Naive thymus-derived CD8-positive, alpha-beta T cell (primary cell): ENCODE measurements around the gene RAB8A. TPM values are rescaled to one million over a fixed set of nuclear protein-coding genes. Genes with fewer than 3 reads are reported as not detected.
"Not testable (repeated sequence)": the region's sequence is repeated elsewhere in the genome, so short reads cannot be mapped to it uniquely, and the experiment has no call there.

Source experiments
- ATAC-seq, 2 donors: fragments of 150-1000 bp; cut with Tn5 transposase in 1 of 2; sonication (Bioruptor Pico), chemical (Tn5 transposase) in 1 of 2; 1 replicate in 1 of 2; 2 replicates in 1 of 2; pipeline ENCODE4 v1.10.0; 2021; ENCODE audit warnings: mild to moderate bottlenecking in 2 of 2, moderate library complexity in 2 of 2
- POLR2A ChIA-PET: fragments of 350-600 bp; sonication (Branson Sonifier 250); formaldehyde crosslinking; loops from one replicate; lab custom pipeline; 2021; ENCODE audit warnings: antibody characterized with exemption; lab: Charles Lee
- DNase-seq, 10 donors: peaks; one replicate each; pipeline versions ENCODE4 v3.0.0 to v3.0.0-alpha.2; 2020 to 2022
- H3K27ac Mint-ChIP-seq, 10 donors: one replicate each; pipeline ENCODE4 v1.8.0; 2020 to 2022; ENCODE audit warnings: mild to moderate bottlenecking in 10 of 10, mixed read lengths in 10 of 10, moderate library complexity in 4 of 10, inconsistent platforms in 1 of 10
- H3K27me3 Mint-ChIP-seq, 5 donors: one replicate each; pipeline ENCODE4 v1.8.0; 2021 to 2022; ENCODE audit warnings: mixed read lengths in 5 of 5
- H3K36me3 Mint-ChIP-seq, 3 donors: one replicate each; pipeline ENCODE4 v1.8.0; 2020 to 2022; ENCODE audit warnings: mixed read lengths in 3 of 3, mild to moderate bottlenecking in 2 of 3, inconsistent platforms in 1 of 3
- H3K4me1 Mint-ChIP-seq, 4 donors: one replicate each; pipeline ENCODE4 v1.8.0; 2021 to 2022; ENCODE audit warnings: mixed read lengths in 4 of 4
- H3K4me3 Mint-ChIP-seq, 10 donors: one replicate each; pipeline ENCODE4 v1.8.0; 2020 to 2022; ENCODE audit warnings: mild to moderate bottlenecking in 10 of 10, mixed read lengths in 10 of 10, moderate library complexity in 6 of 10, inconsistent platforms in 1 of 10
- H3K9me3 Mint-ChIP-seq, 9 donors: one replicate each; pipeline ENCODE4 v1.8.0; 2020 to 2022; ENCODE audit warnings: mixed read lengths in 9 of 9, mild to moderate bottlenecking in 3 of 9, inconsistent platforms in 1 of 9, moderate library complexity in 1 of 9
- polyA plus RNA-seq, 3 donors: library from polyadenylated mRNA; unstranded; fragments of 300-500 nt; fragmentation: Illumina TruSeq; gene quantifications; one replicate each; pipeline ENCODE4 v1.2.3, GENCODE V29; 2021
- total RNA-seq, 8 experiments: library from RNA in 2 of 8; stranded (reverse) in 2 of 8; gene quantifications; one replicate each; pipeline ENCODE4 v1.2.3 and lab custom pipeline; 2021 to 2026

RAB8A gene
- total and polyA plus RNA-seq, 5 experiments from 2014 or later = 65.6 to 88.3 (median 66.5) TPM

DNA sequence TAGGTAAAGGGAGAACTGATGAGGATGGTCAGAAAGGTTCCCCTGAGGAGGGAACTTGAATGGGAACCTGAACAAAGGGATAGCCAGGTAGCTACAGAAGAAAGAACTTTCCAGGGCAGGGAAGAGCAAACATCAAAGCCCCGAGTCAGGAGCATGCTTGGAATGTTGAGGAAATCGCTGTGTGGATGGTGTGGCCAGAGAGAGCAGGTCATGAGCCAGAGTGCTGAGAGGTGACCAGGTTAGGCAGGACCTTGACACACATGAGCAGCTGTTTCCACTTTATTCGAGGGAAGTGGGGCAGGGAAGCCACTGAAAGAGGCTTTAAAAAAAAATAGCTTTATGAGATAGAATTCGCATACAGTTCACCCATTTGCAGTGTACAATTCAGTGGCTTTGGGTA is 4.4 kb downstream of the RAB8A start:
- peaks cover 0 to 57% (median 0%) of the 10 kb centered on the region in 3 donors for H3K36me3 Mint-ChIP-seq
- H3K4me3 Mint-ChIP-seq = peak overlapping the region in 2 of 10 donors; percentile 19 to 22
- POLR2A ChIA-PET = no interaction called here
- H3K27ac Mint-ChIP-seq = peak overlapping the region in 7 of 10 donors; percentile 33 to 79 (median 68)
- peaks cover 20 to 77% (median 54%) of the 10 kb centered on the region in 4 donors for H3K4me1 Mint-ChIP-seq
- H3K9me3 Mint-ChIP-seq = no peaks in the 10 kb centered on the region
- DNase-seq (no peak), ATAC-seq (no peak)
- no peaks in the 10 kb centered on the region for H3K27me3 Mint-ChIP-seq

GRCh38 chr19:16117594-16118033 is 5.9 kb downstream of the RAB8A start:
- POLR2A ChIA-PET = interaction anchor here (0.6 to 1.3 kb wide), 5 partner anchors 7 to 521 kb away, joined by 3 to 4 read pairs (median 3); no protein-coding TSS in a partner anchor
- H3K9me3 Mint-ChIP-seq = no peaks in the 10 kb centered on the region
- H3K36me3 Mint-ChIP-seq = peaks cover 0 to 72% (median 5%) of the 10 kb centered on the region in 3 donors
- no peaks in the 10 kb centered on the region for H3K27me3 Mint-ChIP-seq
- H3K4me3 Mint-ChIP-seq = peak overlapping the region in 2 of 10 donors; percentile 26 to 50
- peak overlapping the region in 8 of 10 donors; percentile 23 to 92 (median 58) for H3K27ac Mint-ChIP-seq
- DNase-seq (no peak), ATAC-seq (no peak)
- peaks cover 14 to 66% (median 41%) of the 10 kb centered on the region in 4 donors for H3K4me1 Mint-ChIP-seq

- peaks cover 0 to 81% (median 5%) of the 10 kb centered on the region in 3 donors for H3K36me3 Mint-ChIP-seq
- H3K27ac Mint-ChIP-seq = peak overlapping the region in 6 of 10 donors; percentile 41 to 92 (median 52)
- H3K4me3 Mint-ChIP-seq = peak overlapping the region in 2 of 10 donors; percentile 53 to 80
- H3K4me1 Mint-ChIP-seq = peaks cover 13 to 59% (median 34%) of the 10 kb centered on the region in 4 donors
- no peaks in the 10 kb centered on the region for H3K9me3 Mint-ChIP-seq
- DNase-seq = peak in 1 of 10 donors; percentile 41
- no peaks in the 10 kb centered on the region for H3K27me3 Mint-ChIP-seq
- ATAC-seq = peak in 1 of 2 donors; percentile 72
- POLR2A ChIA-PET = interaction anchor here (0.6 to 1.3 kb wide), 2 partner anchors 8 kb away, joined by 3 to 4 read pairs; no protein-coding TSS in a partner anchor
Measured at GRCh38 chr19:16118489-16119033, 6.9 kb downstream of the RAB8A start.

DNA sequence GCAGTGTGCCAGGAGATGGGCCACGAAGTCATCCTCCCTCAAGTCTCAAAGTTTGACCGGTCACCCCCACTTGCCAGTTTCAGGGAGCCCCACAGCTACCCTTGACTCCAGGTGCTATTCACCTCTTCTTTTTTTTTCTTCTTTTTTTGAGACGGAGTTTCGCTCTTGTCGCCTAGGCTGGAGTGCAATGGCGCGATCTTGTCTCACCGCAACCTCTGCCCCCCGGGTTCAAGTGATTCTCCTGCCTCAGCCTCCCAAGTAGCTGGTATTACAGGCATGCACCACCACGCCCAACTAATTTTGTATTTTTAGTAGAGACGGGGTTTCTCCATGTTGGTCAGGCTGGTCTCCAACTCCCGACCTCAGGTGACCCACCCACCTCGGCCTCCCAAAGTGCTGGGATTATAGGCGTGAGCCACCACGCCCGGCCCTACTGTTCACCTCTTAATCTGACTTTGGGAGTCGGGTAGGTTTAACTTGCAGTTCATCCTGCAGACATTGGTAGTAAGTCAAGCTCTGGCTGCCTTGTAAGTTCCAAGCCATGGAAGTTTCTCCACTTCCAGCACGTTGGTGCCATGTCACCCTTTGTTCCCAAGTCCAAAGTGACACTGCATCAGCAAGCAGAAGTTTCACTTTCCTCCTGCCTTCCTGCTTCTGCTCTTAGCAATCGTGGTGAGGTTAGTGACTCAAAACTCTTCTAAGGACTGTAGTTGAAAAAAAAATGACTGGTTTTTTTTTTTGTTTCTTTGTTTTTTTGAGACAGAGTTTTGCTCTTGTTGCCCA is 7.6 kb downstream of the RAB8A start:
- H3K4me1 Mint-ChIP-seq = peaks cover 15 to 55% (median 29%) of the 10 kb centered on the region in 4 donors
- ATAC-seq = peak in 1 of 2 donors; percentile 22
- H3K4me3 Mint-ChIP-seq = peak overlapping the region in 3 of 10 donors; percentile 6 to 80 (median 78)
- POLR2A ChIA-PET = interaction anchor here (0.7 kb wide), 1 partner anchor 33 kb away, joined by 3 read pairs; no protein-coding TSS in a partner anchor
- not testable (repeated sequence) for H3K9me3 Mint-ChIP-seq, DNase-seq, H3K27me3 Mint-ChIP-seq
- peaks cover 0 to 85% (median 5%) of the 10 kb centered on the region in 3 donors for H3K36me3 Mint-ChIP-seq
- H3K27ac Mint-ChIP-seq = peak overlapping the region in 5 of 10 donors; percentile 72 to 92 (median 83)

DNA sequence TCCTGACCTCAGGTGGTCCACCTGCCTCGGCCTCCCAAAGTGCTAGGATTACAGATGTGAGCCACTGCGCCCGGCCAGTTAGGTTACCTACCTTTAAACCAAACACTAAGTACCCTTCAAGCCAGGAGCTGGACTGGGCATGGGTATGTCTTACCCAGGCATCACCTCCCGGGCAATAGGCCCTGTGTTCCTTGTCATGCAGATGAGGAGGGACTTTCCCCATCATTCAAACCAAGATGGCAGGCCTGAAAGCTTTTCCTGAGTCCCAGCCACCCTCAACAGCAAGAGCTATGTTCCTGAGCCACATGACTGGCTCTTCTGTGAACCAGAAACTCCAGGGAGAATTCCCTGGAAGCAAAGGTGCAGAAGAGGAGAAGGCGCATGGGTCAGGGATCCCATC is 9.5 kb downstream of the RAB8A start:
- Mint-ChIP-seq H3K36me3 (peaks cover 0 to 89% (median 5%) of the 10 kb centered on the region in 3 donors), H3K4me3 (no peak overlapping the region), H3K27ac (peak overlapping the region in 1 of 10 donors; percentile 29), H3K27me3 (no peaks in the 10 kb centered on the region), H3K4me1 (peaks cover 10 to 37% (median 16%) of the 10 kb centered on the region in 4 donors), H3K9me3 (no peaks in the 10 kb centered on the region)
- no peak for DNase-seq
- ATAC-seq = no peak
- POLR2A ChIA-PET = interaction anchor here (0.7 to 1.2 kb wide), 2 partner anchors 37 to 62 kb away, joined by 3 to 6 read pairs; no protein-coding TSS in a partner anchor

GRCh38 chr19:16121967-16122366 is 10.3 kb downstream of the RAB8A start:
- peaks cover 8 to 31% (median 14%) of the 10 kb centered on the region in 4 donors for H3K4me1 Mint-ChIP-seq
- peak overlapping the region in 3 of 10 donors; percentile 6 to 72 (median 29) for H3K27ac Mint-ChIP-seq
- no peak overlapping the region for H3K4me3 Mint-ChIP-seq
- DNase-seq = no peak
- H3K9me3 Mint-ChIP-seq = no peaks in the 10 kb centered on the region
- no peak for ATAC-seq
- H3K36me3 Mint-ChIP-seq = peaks cover 0 to 91% (median 5%) of the 10 kb centered on the region in 3 donors
- POLR2A ChIA-PET = interaction anchor here (0.8 kb wide), 1 partner anchor 22 kb away, joined by 3 read pairs; the partner anchor contains the start of gene HSH2D
- no peaks in the 10 kb centered on the region for H3K27me3 Mint-ChIP-seq

- Mint-ChIP-seq H3K9me3 (no peaks in the 10 kb centered on the region), H3K27ac (no peak overlapping the region), H3K4me3 (no peak overlapping the region), H3K27me3 (no peaks in the 10 kb centered on the region), H3K4me1 (peaks cover 0 to 2% (median under 1%) of the 10 kb centered on the region in 4 donors), H3K36me3 (peaks cover 0 to 89% (median 17%) of the 10 kb centered on the region in 3 donors)
- ATAC-seq (no peak), DNase-seq (no peak)
- POLR2A ChIA-PET = no interaction called here
Measured at GRCh38 chr19:16124953-16125352, 13.3 kb downstream of the RAB8A start.

DNA sequence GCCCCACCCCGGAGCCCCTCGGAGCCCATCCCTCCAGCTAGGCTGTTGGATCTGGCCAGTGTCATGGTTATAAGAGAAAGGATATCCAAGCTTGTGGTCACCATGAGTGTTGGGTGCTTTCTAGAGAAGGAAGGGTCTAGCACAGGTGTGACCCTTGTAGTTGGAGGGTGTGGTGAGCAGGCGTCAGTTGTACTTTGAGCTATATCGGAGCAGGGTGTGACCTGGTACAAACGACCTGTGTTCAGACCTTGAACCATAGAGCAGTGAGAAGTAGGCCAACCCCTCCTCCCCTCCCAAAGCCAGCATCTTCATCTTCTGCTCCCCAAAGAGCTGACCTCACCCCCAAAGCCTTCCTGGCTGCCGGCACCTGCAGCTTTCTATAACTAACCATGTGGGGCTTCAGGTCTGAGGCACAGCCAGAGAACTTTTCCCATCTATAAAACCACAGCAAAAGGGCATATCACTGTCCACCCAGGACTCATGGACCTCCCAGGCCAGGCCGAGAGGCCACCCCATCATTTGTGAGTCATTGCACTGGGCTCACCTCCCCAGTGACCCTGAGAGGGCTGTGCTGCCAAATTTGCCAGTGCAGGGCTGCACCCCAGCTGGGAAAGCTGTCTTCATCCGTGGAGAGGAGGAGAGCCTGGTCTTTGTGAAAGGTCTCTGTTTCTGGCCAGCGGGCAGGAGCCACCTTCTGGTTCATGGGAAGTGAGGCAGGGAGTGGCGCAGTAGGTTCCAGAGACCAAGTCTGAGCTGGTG is 14.2 kb downstream of the RAB8A start:
- ATAC-seq = no peak
- Mint-ChIP-seq H3K4me1 (peaks cover 0 to 2% (median 0%) of the 10 kb centered on the region in 4 donors), H3K36me3 (peaks cover 0 to 90% (median 21%) of the 10 kb centered on the region in 3 donors), H3K27me3 (no peaks in the 10 kb centered on the region), H3K27ac (peak overlapping the region in 3 of 10 donors; percentile 14 to 62 (median 60)), H3K4me3 (no peak overlapping the region), H3K9me3 (peaks cover 0 to 3% (median 0%) of the 10 kb centered on the region in 9 donors)
- POLR2A ChIA-PET = interaction anchor here (0.7 to 1.2 kb wide), 2 partner anchors 8 to 69 kb away, joined by 4 read pairs; no protein-coding TSS in a partner anchor
- no peak for DNase-seq

DNA sequence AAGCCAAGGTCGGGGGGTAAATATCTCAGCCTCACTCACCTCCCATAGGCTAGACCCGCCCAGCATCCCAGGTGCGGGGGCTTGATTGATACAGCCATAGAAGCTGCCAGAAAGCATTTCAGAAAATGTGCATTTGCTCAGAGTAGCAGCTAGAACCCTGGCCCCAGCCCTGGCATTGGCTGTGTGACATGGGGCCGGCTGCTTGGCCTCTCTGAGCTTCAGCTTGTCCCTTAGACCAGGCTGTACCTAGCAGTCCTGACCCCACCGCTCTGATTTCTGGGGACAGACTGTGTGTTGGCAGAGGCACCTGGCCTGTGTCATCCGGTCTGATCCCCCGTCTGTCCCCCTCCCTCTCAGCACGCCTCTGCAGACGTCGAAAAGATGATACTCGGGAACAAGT is 15.4 kb downstream of the RAB8A start:
- DNase-seq (no peak), ATAC-seq (no peak)
- POLR2A ChIA-PET = interaction anchor here (1.2 kb wide), 1 partner anchor 9 kb away, joined by 4 read pairs; no protein-coding TSS in a partner anchor
- H3K4me1 Mint-ChIP-seq = peaks cover 0 to 5% (median 2%) of the 10 kb centered on the region in 4 donors
- no peaks in the 10 kb centered on the region for H3K27me3 Mint-ChIP-seq
- H3K4me3 Mint-ChIP-seq = no peak overlapping the region
- H3K36me3 Mint-ChIP-seq = peaks cover 10 to 90% (median 27%) of the 10 kb centered on the region in 3 donors
- peak overlapping the region in 2 of 10 donors; percentile 80 to 82 for H3K27ac Mint-ChIP-seq
- peaks cover 0 to 15% (median 0%) of the 10 kb centered on the region in 9 donors for H3K9me3 Mint-ChIP-seq

- no peak overlapping the region for H3K27ac Mint-ChIP-seq
- no peak overlapping the region for H3K4me3 Mint-ChIP-seq
- H3K4me1 Mint-ChIP-seq = peaks cover 0 to 5% (median 2%) of the 10 kb centered on the region in 4 donors
- no peak for ATAC-seq
- no peak for DNase-seq
- H3K36me3 Mint-ChIP-seq = peaks cover 12 to 90% (median 33%) of the 10 kb centered on the region in 3 donors
- POLR2A ChIA-PET = interaction anchor here (0.5 to 0.6 kb wide), 2 partner anchors 23 to 345 kb away, joined by 3 read pairs; no protein-coding TSS in a partner anchor
- no peaks in the 10 kb centered on the region for H3K27me3 Mint-ChIP-seq
- peaks cover 0 to 17% (median 0%) of the 10 kb centered on the region in 9 donors for H3K9me3 Mint-ChIP-seq
Measured at GRCh38 chr19:16127776-16128371, 16.2 kb downstream of the RAB8A start.

DNA sequence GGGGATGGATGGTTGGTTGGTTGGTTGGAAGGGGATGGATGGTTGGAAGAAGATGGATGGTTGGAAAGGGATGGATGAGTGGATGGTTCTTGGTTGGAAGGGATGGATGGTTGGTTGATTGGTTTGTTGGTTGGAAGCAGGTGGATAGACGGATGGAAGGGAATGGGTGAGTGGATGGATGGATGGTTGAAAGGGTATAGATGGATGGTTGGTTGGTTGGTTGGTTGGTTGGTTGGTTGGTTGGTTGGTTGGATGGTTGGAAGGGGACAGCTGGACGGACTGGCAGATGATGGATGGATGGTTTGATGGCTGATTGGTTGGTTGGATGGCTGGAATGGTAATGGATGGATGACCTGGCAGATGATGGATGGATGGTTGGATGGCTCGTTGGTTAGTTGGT is 20.0 kb downstream of the RAB8A start:
- Mint-ChIP-seq H3K36me3 (peaks cover 19 to 77% (median 39%) of the 10 kb centered on the region in 3 donors), H3K9me3 (peaks cover 0 to 17% (median 0%) of the 10 kb centered on the region in 9 donors), H3K27me3 (no peaks in the 10 kb centered on the region), H3K27ac (peak overlapping the region in 3 of 10 donors; percentile 17 to 61 (median 40)), H3K4me1 (peaks cover 0 to 22% (median 6%) of the 10 kb centered on the region in 4 donors), H3K4me3 (no peak overlapping the region)
- no peak for ATAC-seq
- POLR2A ChIA-PET = no interaction called here
- DNase-seq = no peak
